ENCODE results near the gene NKD2. TPM values are rescaled to one million over a fixed set of nuclear protein-coding genes. Genes with fewer than 3 reads are reported as not detected.

The NKD2 gene
- total and polyA plus RNA-seq, 9 donors, result 1.5 to 5.3 (median 2.3) TPM

- Histone ChIP-seq H3K4me1 (ENCODE audit: control insufficient read depth, insufficient read depth, low read length) (peaks cover 3% of the 10 kb centered on the region), H3K36me3 (ENCODE audit: control insufficient read depth, insufficient read depth, low read length) (no peaks in the 10 kb centered on the region), H3K4me3 (ENCODE audit: low read length) (no peak overlapping the region), H3K27ac (ENCODE audit: low read length) (no peak overlapping the region), H3K9me3 (replicated peaks; ENCODE audit: control insufficient read depth, low read depth, low read length) (no peaks in the 10 kb centered on the region), H3K27me3 (ENCODE audit: control insufficient read depth, insufficient read depth, low read length) (peaks cover 10% of the 10 kb centered on the region)
- DNase-seq, result no peak
- 82% methylated on average over 37 of the region's 40 CpGs for WGBS (ENCODE audit: insufficient coverage)
Measured at GRCh38 chr5:1027631-1028441, 19.2 kb downstream of the NKD2 start.

GRCh38 chr5:1028481-1029281, 20.1 kb downstream of the NKD2 start:
- DNase-seq, result no peak
- no peaks in the 10 kb centered on the region for H3K36me3 ChIP-seq (ENCODE audit: control insufficient read depth, insufficient read depth, low read length)

GRCh38 chr5:1029282-1029944, 20.8 kb downstream of the NKD2 start:
- 70% methylated on average over 20 of the region's 24 CpGs for WGBS (ENCODE audit: insufficient coverage)
- H3K27ac ChIP-seq (ENCODE audit: low read length), result no peak overlapping the region
- peaks cover 10% of the 10 kb centered on the region for H3K27me3 ChIP-seq (ENCODE audit: control insufficient read depth, insufficient read depth, low read length)
- H3K36me3 ChIP-seq (ENCODE audit: control insufficient read depth, insufficient read depth, low read length), result no peaks in the 10 kb centered on the region
- H3K4me3 ChIP-seq (ENCODE audit: low read length), result no peak overlapping the region
- no peak for DNase-seq
- H3K9me3 ChIP-seq (replicated peaks; ENCODE audit: control insufficient read depth, low read depth, low read length), result no peaks in the 10 kb centered on the region
- H3K4me1 ChIP-seq (ENCODE audit: control insufficient read depth, insufficient read depth, low read length), result peaks cover 3% of the 10 kb centered on the region

More at GRCh38 chr5:1028481-1029281, 20.1 kb downstream of the NKD2 start:
- 66% methylated on average over 20 of the region's 26 CpGs for WGBS (ENCODE audit: insufficient coverage)
- H3K27ac ChIP-seq (ENCODE audit: low read length), result no peak overlapping the region
- peaks cover 10% of the 10 kb centered on the region for H3K27me3 ChIP-seq (ENCODE audit: control insufficient read depth, insufficient read depth, low read length)
- H3K4me1 ChIP-seq (ENCODE audit: control insufficient read depth, insufficient read depth, low read length), result peaks cover 3% of the 10 kb centered on the region
- H3K4me3 ChIP-seq (ENCODE audit: low read length), result no peak overlapping the region
- H3K9me3 ChIP-seq (replicated peaks; ENCODE audit: control insufficient read depth, low read depth, low read length), result no peaks in the 10 kb centered on the region

GRCh38 chr5:1029945-1030625, 21.5 kb downstream of the NKD2 start:
- H3K4me3 ChIP-seq (ENCODE audit: low read length), result no peak overlapping the region
- no peak for DNase-seq
- no peak overlapping the region for H3K27ac ChIP-seq (ENCODE audit: low read length)
- peaks cover 10% of the 10 kb centered on the region for H3K27me3 ChIP-seq (ENCODE audit: control insufficient read depth, insufficient read depth, low read length)
- H3K4me1 ChIP-seq (ENCODE audit: control insufficient read depth, insufficient read depth, low read length), result peaks cover 3% of the 10 kb centered on the region
- 79% methylated on average over 8 of the region's 10 CpGs for WGBS (ENCODE audit: insufficient coverage)
- H3K36me3 ChIP-seq (ENCODE audit: control insufficient read depth, insufficient read depth, low read length), result no peaks in the 10 kb centered on the region
- H3K9me3 ChIP-seq (replicated peaks; ENCODE audit: control insufficient read depth, low read depth, low read length), result no peaks in the 10 kb centered on the region

GRCh38 chr5:1030801-1031271, 22.2 kb downstream of the NKD2 start:
- 64% methylated on average over 5 of the region's 10 CpGs for WGBS (ENCODE audit: insufficient coverage)
- no peak for DNase-seq
- H3K27ac ChIP-seq (ENCODE audit: low read length), result no peak overlapping the region

GRCh38 chr5:1031306-1031959, 22.8 kb downstream of the NKD2 start:
- no peak overlapping the region for H3K27ac ChIP-seq (ENCODE audit: low read length)
- H3K36me3 ChIP-seq (ENCODE audit: control insufficient read depth, insufficient read depth, low read length), result no peaks in the 10 kb centered on the region
- H3K4me1 ChIP-seq (ENCODE audit: control insufficient read depth, insufficient read depth, low read length), result peaks cover 3% of the 10 kb centered on the region
- no peak for DNase-seq
- H3K27me3 ChIP-seq (ENCODE audit: control insufficient read depth, insufficient read depth, low read length), result peaks cover 10% of the 10 kb centered on the region
- 67% methylated on average over 19 of the region's 19 CpGs for whole genome bisulfite sequencing (ENCODE audit: insufficient coverage)
- no peaks in the 10 kb centered on the region for H3K9me3 ChIP-seq (replicated peaks; ENCODE audit: control insufficient read depth, low read depth, low read length)
- no peak overlapping the region for H3K4me3 ChIP-seq (ENCODE audit: low read length)

More at GRCh38 chr5:1030801-1031271, 22.2 kb downstream of the NKD2 start:
- Histone ChIP-seq H3K4me3 (ENCODE audit: low read length) (no peak overlapping the region), H3K36me3 (ENCODE audit: control insufficient read depth, insufficient read depth, low read length) (no peaks in the 10 kb centered on the region), H3K27me3 (ENCODE audit: control insufficient read depth, insufficient read depth, low read length) (peaks cover 10% of the 10 kb centered on the region), H3K9me3 (replicated peaks; ENCODE audit: control insufficient read depth, low read depth, low read length) (no peaks in the 10 kb centered on the region), H3K4me1 (ENCODE audit: control insufficient read depth, insufficient read depth, low read length) (peaks cover 3% of the 10 kb centered on the region)

GRCh38 chr5:1032011-1032410, 23.4 kb downstream of the NKD2 start:
- 75% methylated on average over 11 of the region's 16 CpGs for WGBS (ENCODE audit: insufficient coverage)
- Histone ChIP-seq H3K27ac (ENCODE audit: low read length) (no peak overlapping the region), H3K36me3 (ENCODE audit: control insufficient read depth, insufficient read depth, low read length) (no peaks in the 10 kb centered on the region), H3K4me3 (ENCODE audit: low read length) (no peak overlapping the region), H3K4me1 (ENCODE audit: control insufficient read depth, insufficient read depth, low read length) (peaks cover 2% of the 10 kb centered on the region), H3K27me3 (ENCODE audit: control insufficient read depth, insufficient read depth, low read length) (peaks cover 10% of the 10 kb centered on the region), H3K9me3 (replicated peaks; ENCODE audit: control insufficient read depth, low read depth, low read length) (no peaks in the 10 kb centered on the region)
- DNase-seq, result no peak

GRCh38 chr5:1032551-1033027, 24.0 kb downstream of the NKD2 start:
- 81% methylated on average over 2 of the region's 14 CpGs for WGBS (ENCODE audit: insufficient coverage)
- H3K27me3 ChIP-seq (ENCODE audit: control insufficient read depth, insufficient read depth, low read length), result peaks cover 8% of the 10 kb centered on the region

GRCh38 chr5:1033178-1033577, 24.6 kb downstream of the NKD2 start:
- WGBS (ENCODE audit: insufficient coverage), result 94% methylated on average over 25 of the region's 26 CpGs
- Histone ChIP-seq H3K27me3 (ENCODE audit: control insufficient read depth, insufficient read depth, low read length) (peaks cover 6% of the 10 kb centered on the region), H3K9me3 (replicated peaks; ENCODE audit: control insufficient read depth, low read depth, low read length) (no peaks in the 10 kb centered on the region), H3K4me1 (ENCODE audit: control insufficient read depth, insufficient read depth, low read length) (peaks cover 2% of the 10 kb centered on the region), H3K27ac (ENCODE audit: low read length) (no peak overlapping the region), H3K4me3 (ENCODE audit: low read length) (no peak overlapping the region), H3K36me3 (ENCODE audit: control insufficient read depth, insufficient read depth, low read length) (no peaks in the 10 kb centered on the region)
- no peak for DNase-seq

More at GRCh38 chr5:1032551-1033027, 24.0 kb downstream of the NKD2 start:
- Histone ChIP-seq H3K4me1 (ENCODE audit: control insufficient read depth, insufficient read depth, low read length) (peaks cover 2% of the 10 kb centered on the region), H3K27ac (ENCODE audit: low read length) (no peak overlapping the region), H3K9me3 (replicated peaks; ENCODE audit: control insufficient read depth, low read depth, low read length) (no peaks in the 10 kb centered on the region), H3K4me3 (ENCODE audit: low read length) (no peak overlapping the region), H3K36me3 (ENCODE audit: control insufficient read depth, insufficient read depth, low read length) (no peaks in the 10 kb centered on the region)
- DNase-seq, result no peak

Measured in muscle of leg (tissue), 11 donors.